Measurements from ENCODE around the gene PIP4K2A. TPM values are rescaled to one million over a fixed set of nuclear protein-coding genes. Genes with fewer than 3 reads are reported as not detected.
A peak's percentile ranks its signal among the peaks of the same experiment; 100 is the strongest.

The PIP4K2A gene
- total RNA-seq, 1 donor from 2014 or later: 67.6 TPM

DNA sequence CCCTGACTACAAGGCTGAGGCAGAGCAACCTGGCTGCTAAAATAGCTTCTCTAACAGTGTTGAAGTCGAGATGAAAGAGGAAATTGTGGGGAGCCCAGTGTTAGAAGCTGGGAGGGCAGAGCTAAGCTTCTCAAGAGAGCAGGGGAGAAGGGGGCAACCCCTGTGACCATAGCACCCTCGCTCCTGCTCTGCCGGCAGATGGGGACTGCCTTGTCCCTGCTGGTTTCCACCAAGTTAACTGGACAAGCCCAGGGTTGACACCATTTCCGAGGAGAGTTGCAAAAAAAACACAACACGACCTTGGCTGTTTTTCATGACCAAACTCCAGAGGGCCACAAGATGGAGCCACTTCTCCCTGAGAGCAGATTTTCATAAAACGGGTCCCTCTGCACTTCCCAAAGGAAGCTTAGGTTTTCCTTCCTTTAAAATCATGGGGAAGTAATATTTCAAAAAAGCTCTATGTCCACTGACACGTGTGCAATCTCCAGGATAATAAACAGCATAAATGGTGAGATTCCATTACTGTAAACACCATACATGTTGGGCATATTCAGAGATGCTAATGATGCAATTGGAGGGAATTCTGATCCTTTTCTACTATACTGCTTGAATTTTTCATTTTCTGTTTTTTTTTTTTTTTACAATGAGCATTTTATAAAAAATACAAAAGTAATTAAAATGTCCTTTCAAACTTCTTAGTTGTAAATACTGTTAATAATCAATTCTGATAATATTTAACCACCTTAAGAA is 140.4 kb downstream of the PIP4K2A start:
- Histone ChIP-seq H3K4me1 (peaks cover 6% of the 10 kb centered on the region), H3K36me3 (peaks cover 41% of the 10 kb centered on the region), H3K27ac (no peak overlapping the region), H3K9me3 (no peaks in the 10 kb centered on the region), H3K4me3 (no peak overlapping the region), H3K27me3 (ENCODE audit: low read depth) (no peaks in the 10 kb centered on the region)
- ATAC-seq: peak in 1 of 2 donors; percentile 23
- TF ChIP-seq, protein P1, sequence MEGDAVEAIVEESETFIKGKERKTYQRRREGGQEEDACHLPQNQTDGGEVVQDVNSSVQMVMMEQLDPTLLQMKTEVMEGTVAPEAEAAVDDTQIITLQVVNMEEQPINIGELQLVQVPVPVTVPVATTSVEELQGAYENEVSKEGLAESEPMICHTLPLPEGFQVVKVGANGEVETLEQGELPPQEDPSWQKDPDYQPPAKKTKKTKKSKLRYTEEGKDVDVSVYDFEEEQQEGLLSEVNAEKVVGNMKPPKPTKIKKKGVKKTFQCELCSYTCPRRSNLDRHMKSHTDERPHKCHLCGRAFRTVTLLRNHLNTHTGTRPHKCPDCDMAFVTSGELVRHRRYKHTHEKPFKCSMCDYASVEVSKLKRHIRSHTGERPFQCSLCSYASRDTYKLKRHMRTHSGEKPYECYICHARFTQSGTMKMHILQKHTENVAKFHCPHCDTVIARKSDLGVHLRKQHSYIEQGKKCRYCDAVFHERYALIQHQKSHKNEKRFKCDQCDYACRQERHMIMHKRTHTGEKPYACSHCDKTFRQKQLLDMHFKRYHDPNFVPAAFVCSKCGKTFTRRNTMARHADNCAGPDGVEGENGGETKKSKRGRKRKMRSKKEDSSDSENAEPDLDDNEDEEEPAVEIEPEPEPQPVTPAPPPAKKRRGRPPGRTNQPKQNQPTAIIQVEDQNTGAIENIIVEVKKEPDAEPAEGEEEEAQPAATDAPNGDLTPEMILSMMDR (IDR thresholded peaks at IDR 0.05): peak; percentile 42
- intact Hi-C loops (cut with DNase I): no loop called here
- DNase-seq: no peak

DNA sequence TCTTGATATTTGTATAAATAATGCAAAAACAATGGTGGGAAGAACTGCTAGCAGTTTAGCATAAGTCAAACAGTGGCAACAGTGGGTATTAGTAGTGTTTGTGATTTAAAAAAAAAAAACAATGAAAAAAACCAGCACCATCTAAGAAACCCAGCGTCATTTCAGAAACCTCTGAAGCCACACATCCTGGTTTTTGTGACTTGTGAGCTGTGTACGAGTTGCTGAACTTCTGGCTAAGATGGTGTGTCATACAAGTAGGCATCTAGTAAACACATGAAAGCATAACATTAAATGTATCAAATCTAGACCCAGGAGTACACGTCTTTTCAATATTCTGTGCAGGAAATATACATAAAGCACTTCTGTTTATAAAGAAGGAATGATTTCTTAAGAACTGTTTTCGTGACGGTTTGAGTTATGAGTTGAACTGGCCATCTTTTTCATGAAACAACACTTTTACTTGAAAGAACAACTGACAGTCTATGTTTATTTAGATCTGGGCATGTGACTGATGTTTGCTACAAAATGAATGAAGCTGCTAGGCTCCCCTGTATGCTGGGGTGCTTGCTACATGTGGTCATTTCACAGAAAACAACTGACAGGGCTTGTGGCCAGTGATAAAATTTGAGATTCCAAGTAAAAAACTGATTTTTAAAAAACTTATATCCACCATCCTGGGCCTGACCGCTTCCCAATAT is 143.5 kb downstream of the PIP4K2A start:
- H3K27me3 ChIP-seq (ENCODE audit: low read depth): no peaks in the 10 kb centered on the region
- ATAC-seq (peak in 1 of 2 donors; percentile 18), DNase-seq (no peak)
- H3K4me3 ChIP-seq: no peak overlapping the region
- H3K9me3 ChIP-seq: no peaks in the 10 kb centered on the region
- H3K27ac ChIP-seq: no peak overlapping the region
- H3K4me1 ChIP-seq: peaks cover 6% of the 10 kb centered on the region
- intact Hi-C loops (cut with DNase I): no loop called here
- TF ChIP-seq, protein P1 (IDR thresholded peaks at IDR 0.05): no peak
- H3K36me3 ChIP-seq: peaks cover 52% of the 10 kb centered on the region

DNA sequence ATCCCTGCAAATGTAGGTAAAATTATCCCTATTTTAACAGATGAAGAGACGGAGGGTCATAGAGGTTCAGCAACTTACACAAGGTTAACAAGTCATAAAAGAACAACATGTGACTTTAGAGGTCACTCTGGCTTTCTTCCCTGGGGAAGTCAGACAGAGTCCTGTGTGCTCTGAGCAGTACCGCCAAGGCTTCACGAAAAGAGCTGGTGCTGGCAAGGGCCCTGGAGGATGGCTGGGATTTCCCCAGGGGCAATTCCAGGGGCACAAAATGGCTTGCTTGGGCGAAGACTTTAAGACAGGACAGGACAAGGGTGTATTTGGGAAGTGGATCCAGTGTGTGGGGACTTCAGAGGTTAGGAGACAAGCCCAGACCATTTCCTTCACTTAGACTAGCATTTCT is 144.1 kb downstream of the PIP4K2A start:
- Histone ChIP-seq H3K27me3 (ENCODE audit: low read depth) (no peaks in the 10 kb centered on the region), H3K27ac (no peak overlapping the region), H3K36me3 (peaks cover 47% of the 10 kb centered on the region), H3K9me3 (no peaks in the 10 kb centered on the region), H3K4me3 (no peak overlapping the region), H3K4me1 (peaks cover 6% of the 10 kb centered on the region)
- intact Hi-C loops (cut with DNase I): no loop called here
- TF ChIP-seq, protein P1 (IDR thresholded peaks at IDR 0.05): no peak
- DNase-seq (no peak), ATAC-seq (no peak)

DNA sequence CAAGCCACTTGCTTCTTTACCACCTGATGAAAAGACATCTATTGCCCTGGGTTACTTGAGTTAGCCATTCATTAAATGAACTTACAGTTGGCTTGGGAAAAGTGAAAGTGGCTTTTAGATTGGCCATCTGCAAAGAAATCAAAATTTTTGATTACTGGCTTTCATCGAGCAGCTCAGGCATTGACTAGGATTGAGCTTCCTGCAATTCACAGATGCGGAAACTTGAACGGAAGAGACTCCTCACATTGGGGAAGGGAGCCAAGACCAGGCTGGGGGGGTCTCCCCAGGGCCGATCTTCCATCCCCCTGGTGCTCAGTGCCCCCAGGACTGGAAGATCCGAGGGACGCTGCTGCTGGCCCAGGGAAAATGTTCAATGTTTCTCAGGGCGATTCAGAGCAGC is 145.4 kb downstream of the PIP4K2A start:
- peaks cover 6% of the 10 kb centered on the region for H3K4me1 ChIP-seq
- ATAC-seq (no peak), DNase-seq (no peak)
- H3K36me3 ChIP-seq: peaks cover 56% of the 10 kb centered on the region
- H3K4me3 ChIP-seq: no peak overlapping the region
- H3K27ac ChIP-seq: no peak overlapping the region
- TF ChIP-seq, protein P1 (IDR thresholded peaks at IDR 0.05): no peak
- intact Hi-C loops (cut with DNase I): no loop called here
- no peaks in the 10 kb centered on the region for H3K27me3 ChIP-seq (ENCODE audit: low read depth)
- no peaks in the 10 kb centered on the region for H3K9me3 ChIP-seq

DNA sequence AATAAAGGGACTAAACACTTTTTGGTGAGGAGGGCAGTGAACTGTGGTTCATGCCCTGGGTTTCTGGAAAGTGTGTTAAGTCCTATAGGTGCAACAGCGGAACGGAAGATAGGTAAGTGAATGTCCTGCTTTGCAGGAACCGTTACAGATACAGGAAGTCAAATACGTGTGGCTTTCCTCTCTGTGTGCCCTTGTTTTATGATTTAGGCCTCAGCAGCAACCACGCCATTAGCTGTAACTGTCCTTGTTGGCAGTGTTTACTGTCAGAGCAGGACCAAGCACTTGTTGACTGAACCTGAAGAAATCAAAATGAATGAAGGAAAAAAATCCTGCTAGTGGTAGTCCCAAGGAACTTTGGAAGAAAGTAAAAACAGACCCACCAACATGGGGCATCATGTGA is 150.3 kb downstream of the PIP4K2A start:
- peaks cover 53% of the 10 kb centered on the region for H3K36me3 ChIP-seq
- intact Hi-C loops (cut with DNase I): no loop called here
- TF ChIP-seq, protein P1 (IDR thresholded peaks at IDR 0.05): no peak

More for the DNA sequence above, 150.3 kb downstream of the PIP4K2A start:
- no peak overlapping the region for H3K4me3 ChIP-seq
- no peaks in the 10 kb centered on the region for H3K4me1 ChIP-seq
- H3K9me3 ChIP-seq: no peaks in the 10 kb centered on the region
- DNase-seq (no peak), ATAC-seq (no peak)
- H3K27ac ChIP-seq: no peak overlapping the region
- H3K27me3 ChIP-seq (ENCODE audit: low read depth): no peaks in the 10 kb centered on the region

Data from lower lobe of right lung (tissue), 2 donors.